Heart left ventricle (tissue), 13 donors: Measurements from ENCODE around the gene SETD3.

Source experiments
- CTCF ChIP-seq, 12 donors: fragments of 200-600 bp; sonication (generic) in 4 of 12; IDR thresholded peaks; one replicate each; pipeline versions ENCODE4 v1.5.0 to v1.8.0; 2018 to 2022; ENCODE audit warnings: antibody characterized with exemption in 12 of 12, mild to moderate bottlenecking in 5 of 12
- POLR2A ChIP-seq, 2 donors: fragments of 450-650 bp; IDR thresholded peaks; one replicate each; pipeline ENCODE4 v1.6.1; 2017; ENCODE audit warnings: antibody characterized with exemption in 2 of 2, mild to moderate bottlenecking in 2 of 2, moderate library complexity in 2 of 2
- donor health status: ischemic (EF 13 %, LVEDD 7.1; RV severe dilation, severe dysfunction).
- donor health status: DM: no; HTN: yes; CAD: no.
- donor health status: DM: no; HTN: no; CAD: no.
- donor health status: ischemic (EF 25% LVEDD 6.9; RV normal size, moderate dysfunction).
- donor health status: ischemic (EF 25% LVEDD 5.7; RV mildly dilated, moderate dysfunction).
- donor health status: ischemic (EF 35%, LVEDD 5.7; RV mildly dilated, moderate dysfunction).
- donor health status: nonischemic (EF 11% LVEDD 7.7; RV severe dilation, severe dysfunction).
- donor health status: DM: yes; HTN: yes; CAD: no.
- donor health status: PGD.
- donor health status: ischemic (EF 29% LVEDD 5.4; RV normal size, mild dysfunction).
- donor health status: nonischemic (EF 23%, LVEDD 6.1; RV moderate dilation, normal function).

- TF ChIP-seq POLR2A (IDR thresholded peaks at IDR 0.05) (no peak), CTCF (IDR thresholded peaks at IDR 0.05) (no peak)
Measured at GRCh38 chr14:99514552-99515300, 34.1 kb upstream of the SETD3 start.
